Panc1 (cell line): ENCODE data around the gene AKAP6. TPM values are rescaled to one million over a fixed set of nuclear protein-coding genes. Genes with fewer than 3 reads are reported as not detected.

Experiments used
- ATAC-seq: fragments of 200-7000 bp; cut with Tn5 transposase; 2 replicates; pipeline ENCODE4 v1.9.1; 2020; ENCODE audit warnings: mild to moderate bottlenecking, moderate library complexity
- BruUV-seq: library from RNA; stranded (reverse); fragments of 400-500 nt; replicated peaks from 2 replicates; lab custom pipeline; 2021; lab: Mats Ljungman, UMichigan
- CTCF ChIA-PET: fragments of 300-600 bp; sonication (Branson Sonifier 250); formaldehyde crosslinking; loops from one replicate; lab custom pipeline; 2022; ENCODE audit warnings: antibody characterized with exemption; lab: Charles Lee
- POLR2A ChIA-PET: fragments of 300-600 bp; sonication (Branson Sonifier 250); formaldehyde crosslinking; loops from one replicate; lab custom pipeline; 2022; ENCODE audit warnings: antibody characterized with exemption; lab: Charles Lee
- DNase-seq: peaks from one replicate; pipeline ENCODE4 v3.0.0-alpha.2; 2010; ENCODE audit warnings: low read depth, low spot score
- H3K27ac ChIP-seq: 2 replicates; pipeline ENCODE4 v1.5.1; 2011; ENCODE audit warnings: mild to moderate bottlenecking, low read length, inconsistent platforms
- H3K27me3 ChIP-seq: fragments of 200-500 bp; sonication (Bioruptor generic); 2 replicates; pipeline ENCODE4 v1.6.0; 2014; ENCODE audit warnings: low read length, inconsistent platforms; ENCODE audit not compliant: control insufficient read depth, insufficient read depth
- H3K36me3 ChIP-seq: fragments of 200-500 bp; sonication (Bioruptor generic); 2 replicates; pipeline ENCODE4 v1.5.1; 2014; ENCODE audit warnings: inconsistent platforms, mild to moderate bottlenecking, low read length, moderate library complexity; ENCODE audit not compliant: control insufficient read depth, insufficient read depth
- H3K4me1 ChIP-seq: 2 replicates; pipeline ENCODE4 v1.5.1; 2011; ENCODE audit warnings: inconsistent platforms, mild to moderate bottlenecking, low read length, moderate library complexity; ENCODE audit not compliant: control insufficient read depth, insufficient read depth
- H3K4me3 ChIP-seq, 2 experiments: 2 replicates each; pipeline ENCODE4 v1.5.1; 2011 to 2012; ENCODE audit warnings: low read depth in 2 of 2, low read length in 2 of 2, mild to moderate bottlenecking in 2 of 2, inconsistent platforms in 1 of 2, moderate library complexity in 1 of 2
- H3K9me3 ChIP-seq: fragments of 200-500 bp; sonication (Bioruptor generic); 2 replicates; pipeline ENCODE4 v1.5.1; 2014; ENCODE audit warnings: low read depth, mild to moderate bottlenecking, inconsistent platforms, low read length, moderate library complexity; ENCODE audit not compliant: control insufficient read depth, insufficient read depth
- CTCF ChIP-seq: fragments of 450-650 bp; IDR thresholded peaks from 2 replicates; pipeline ENCODE4 v1.5.1; 2017; ENCODE audit warnings: mild to moderate bottlenecking
- POLR2AphosphoS5 ChIP-seq: IDR thresholded peaks from 2 replicates; pipeline ENCODE4 v1.6.1; 2012; ENCODE audit warnings: mild to moderate bottlenecking, low read depth, low read length, moderate library complexity
- REST ChIP-seq, 2 experiments: IDR thresholded peaks; 2 replicates each; pipeline ENCODE4 v1.6.1; 2011 to 2012; ENCODE audit warnings: low read depth in 2 of 2, control low read depth in 1 of 2, low read length in 1 of 2, mild to moderate bottlenecking in 1 of 2, moderate library complexity in 1 of 2; ENCODE audit not compliant: insufficient read depth in 1 of 2
- SIN3A ChIP-seq: IDR thresholded peaks from 2 replicates; pipeline ENCODE4 v1.6.1; 2012; ENCODE audit warnings: low read depth, mild to moderate bottlenecking, low read length, moderate library complexity, borderline replicate concordance; ENCODE audit not compliant: insufficient read depth
- TCF7L2 ChIP-seq: IDR thresholded peaks from 2 replicates; pipeline ENCODE4 v1.6.1; 2011; ENCODE audit warnings: mild to moderate bottlenecking, low read depth, low read length, inconsistent platforms
- in situ Hi-C: cut with HindIII; loops from 2 replicates; pipeline ENCODE4 v1.10.0; 2016; ENCODE audit warnings: low sequenced_read_pairs, low pct_unique_long_range_greater_than_20kb
- intact Hi-C: fragments of 100-400 bp; cut with micrococcal nuclease; formaldehyde crosslinking; loops from one replicate; pipeline ENCODE4 v1.10.0; 2022; ENCODE audit not compliant: unreplicated experiment
- total RNA-seq: library from RNA; stranded (reverse); gene quantifications from one replicate; pipeline ENCODE4 v1.2.1, GENCODE V29; 2021; ENCODE audit not compliant: unreplicated experiment

Gene AKAP6
- total RNA-seq, 1 experiment from 2014 or later, result 0.82 TPM

GRCh38 chr14:32303865-32304264, 25.2 kb upstream of the AKAP6 start:
- TF ChIP-seq CTCF (no peak), REST (IDR thresholded peaks at IDR 0.05; ENCODE audit: insufficient read depth in 1 of 2, low read depth in 2 of 2, low read length in 1 of 2) (no peak), TCF7L2 (no peak), POLR2AphosphoS5 (no peak), SIN3A (no peak)
- CTCF ChIA-PET, result no interaction called here

GRCh38 chr14:32304296-32304695, 24.8 kb upstream of the AKAP6 start:
- no TSS peak for BruUV-seq
- H3K27ac ChIP-seq, result no peak overlapping the region
- H3K4me3 ChIP-seq, result no peak overlapping the region
- H3K27me3 ChIP-seq, result no peaks in the 10 kb centered on the region
- intact Hi-C loops (no loop called here), in situ Hi-C loops (no loop called here)
- ChIA-PET CTCF (no interaction called here), POLR2A (no interaction called here)
- no peak for ATAC-seq
- no peaks in the 10 kb centered on the region; the same call in 1 of the 2 replicates for H3K4me1 ChIP-seq
- DNase-seq, result no peak
- H3K9me3 ChIP-seq, result no peaks in the 10 kb centered on the region
- TF ChIP-seq TCF7L2 (no peak), SIN3A (no peak), REST (IDR thresholded peaks at IDR 0.05; ENCODE audit: insufficient read depth in 1 of 2, low read depth in 2 of 2, low read length in 1 of 2) (no peak), CTCF (no peak), POLR2AphosphoS5 (no peak)
- no peaks in the 10 kb centered on the region for H3K36me3 ChIP-seq

More at GRCh38 chr14:32303865-32304264, 25.2 kb upstream of the AKAP6 start:
- ATAC-seq (no peak), DNase-seq (no peak)
- Histone ChIP-seq H3K36me3 (no peaks in the 10 kb centered on the region), H3K27me3 (no peaks in the 10 kb centered on the region), H3K27ac (no peak overlapping the region), H3K9me3 (no peaks in the 10 kb centered on the region), H3K4me3 (no peak overlapping the region), H3K4me1 (no peaks in the 10 kb centered on the region; the same call in 1 of the 2 replicates)
- in situ Hi-C loops (no loop called here), intact Hi-C loops (no loop called here)
- POLR2A ChIA-PET, result no interaction called here
- BruUV-seq, result no TSS peak
